ENCODE results near the gene NOVA2.

The NOVA2 gene

GRCh38 chr19:45927565-45928261 is 46.0 kb downstream of the NOVA2 start:
- TF ChIP-seq CTCF (conservative IDR thresholded peaks at IDR 0.05; ENCODE audit: low read depth, low read length), result no peak
- DNase-seq (ENCODE audit: low read depth), result peak; percentile 90
- H3K4me3 ChIP-seq (ENCODE audit: low read depth, low read length), result no peak overlapping the region

DNA sequence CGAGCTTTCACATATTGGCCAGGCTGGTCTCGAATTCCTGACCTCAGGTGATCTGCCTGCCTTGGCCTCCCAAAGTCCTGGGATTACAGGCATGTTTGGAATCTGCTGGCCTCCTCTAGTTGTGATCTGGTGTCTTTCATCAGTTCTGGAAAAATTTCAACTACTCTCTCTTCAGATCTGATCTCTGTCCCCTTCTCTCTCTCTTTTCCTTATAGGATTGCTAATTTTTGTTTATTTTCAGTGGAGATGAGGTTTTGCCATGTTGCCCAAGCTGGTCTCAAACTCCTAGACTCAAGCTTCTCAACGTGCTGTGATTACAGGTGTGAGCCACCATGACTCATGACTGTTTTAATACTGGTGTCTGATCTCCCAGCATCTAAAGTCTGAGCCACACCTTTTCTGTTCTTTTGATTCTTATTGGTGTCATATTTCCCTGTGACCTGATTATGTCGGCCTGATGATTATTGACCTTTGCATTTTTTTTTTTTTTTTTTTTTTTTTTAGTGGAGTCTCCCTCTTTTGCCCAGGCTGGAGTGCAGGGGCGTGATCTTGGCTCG is 48.7 kb downstream of the NOVA2 start:
- no peak for DNase-seq (ENCODE audit: low read depth)
- no peak for TF ChIP-seq CTCF (conservative IDR thresholded peaks at IDR 0.05; ENCODE audit: low read depth, low read length)
- no peak overlapping the region for H3K4me3 ChIP-seq (ENCODE audit: low read depth, low read length)

DNA sequence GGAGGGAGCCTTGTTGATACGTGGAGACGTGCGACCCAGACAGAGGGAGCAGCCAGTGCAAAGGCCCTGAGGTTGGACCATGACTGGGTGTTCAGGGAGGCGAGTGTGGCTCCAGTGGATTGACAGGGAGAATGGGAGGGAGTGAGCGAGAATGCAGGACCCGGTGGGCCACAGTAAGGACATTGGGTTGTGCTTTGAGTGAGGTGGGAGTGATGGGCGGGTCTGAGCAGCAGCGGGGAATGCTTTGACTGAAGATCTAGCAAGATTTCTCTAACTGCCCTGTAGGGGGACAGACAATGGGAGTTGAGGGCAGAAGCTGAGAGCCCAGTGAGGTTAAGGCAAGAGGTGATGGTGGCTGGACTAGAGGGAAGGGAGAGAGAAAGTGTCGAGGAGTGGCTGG is 51.4 kb downstream of the NOVA2 start:
- no peak overlapping the region for H3K4me3 ChIP-seq (ENCODE audit: low read depth, low read length)
- no peak for DNase-seq (ENCODE audit: low read depth)
- peak; percentile 40 for TF ChIP-seq CTCF (conservative IDR thresholded peaks at IDR 0.05; ENCODE audit: low read depth, low read length)

GRCh38 chr19:45920458-45920857 is 53.2 kb downstream of the NOVA2 start:
- no peak for DNase-seq (ENCODE audit: low read depth)
- TF ChIP-seq CTCF (conservative IDR thresholded peaks at IDR 0.05; ENCODE audit: low read depth, low read length), result no peak
- no peak overlapping the region for H3K4me3 ChIP-seq (ENCODE audit: low read depth, low read length)

DNA sequence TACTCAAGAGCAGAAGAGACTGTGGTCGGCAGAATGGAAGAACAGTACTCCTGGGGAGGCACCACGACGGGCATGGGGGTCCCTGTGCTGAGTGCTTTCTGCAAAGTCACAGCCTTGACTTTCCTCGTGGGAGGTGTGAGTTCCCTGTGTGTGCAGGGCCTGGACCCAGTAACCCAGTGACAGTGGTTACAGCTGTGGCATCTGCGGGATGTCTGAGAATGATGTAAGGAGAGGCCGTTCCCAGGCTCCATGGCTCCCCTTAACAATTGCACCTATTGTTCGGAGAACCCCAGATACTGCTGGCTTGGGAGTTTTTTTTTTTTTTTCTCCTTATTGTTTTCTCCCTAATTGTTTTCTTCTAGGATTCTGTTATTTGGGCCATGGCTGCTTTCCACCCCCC is 54.0 kb downstream of the NOVA2 start:
- no peak for TF ChIP-seq CTCF (conservative IDR thresholded peaks at IDR 0.05; ENCODE audit: low read depth, low read length)
- no peak for DNase-seq (ENCODE audit: low read depth)
- H3K4me3 ChIP-seq (ENCODE audit: low read depth, low read length), result no peak overlapping the region

GRCh38 chr19:45918721-45919120 is 54.9 kb downstream of the NOVA2 start:
- DNase-seq (ENCODE audit: low read depth), result no peak
- no peak overlapping the region for H3K4me3 ChIP-seq (ENCODE audit: low read depth, low read length)
- no peak for TF ChIP-seq CTCF (conservative IDR thresholded peaks at IDR 0.05; ENCODE audit: low read depth, low read length)
